ENCODE measurements around the gene TBC1D22A. TPM values are rescaled to one million over a fixed set of nuclear protein-coding genes. Genes with fewer than 3 reads are reported as not detected.
"Not testable (repeated sequence)": the region's sequence is repeated elsewhere in the genome, so short reads cannot be mapped to it uniquely, and the experiment has no call there.

Gene TBC1D22A
- total and polyA plus RNA-seq, 7 experiments from 2014 or later, result 18.6 to 50.1 (median 39.3) TPM

- H3K27ac Mint-ChIP-seq, result peak overlapping the region in 5 of 9 donors; percentile 9 to 95 (median 38)
- H3K4me3 Mint-ChIP-seq, result no peak overlapping the region
- DNase-seq, result no peak
- H3K4me1 Mint-ChIP-seq, result peaks cover 48 to 84% (median 59%) of the 10 kb centered on the region in 7 donors
- Histone ChIP-seq H3K36me3 (ENCODE audit: control insufficient read depth in 2 of 3, insufficient read depth in 3 of 3, low read length in 3 of 3) (no peaks in the 10 kb centered on the region), H3K27me3 (ENCODE audit: control insufficient read depth in 2 of 2, insufficient read depth in 2 of 2, low read length in 2 of 2) (no peaks in the 10 kb centered on the region), H3K4me3 (ENCODE audit: low read length) (no peak overlapping the region), H3K27ac (ENCODE audit: low read depth, low read length) (no peak overlapping the region), H3K9me3 (ENCODE audit: control insufficient read depth in 2 of 3, low read length in 3 of 3) (no peaks in the 10 kb centered on the region), H3K4me1 (ENCODE audit: control insufficient read depth in 2 of 2, insufficient read depth in 2 of 2, low read length in 2 of 2) (peaks cover 20 to 38% of the 10 kb centered on the region in 2 donors)
- intact Hi-C loops (cut with micrococcal nuclease), result no loop called here
- ChIA-PET CTCF (interaction anchor here (0.9 to 1.8 kb wide), 2 partner anchors 21 to 217 kb away, joined by 3 to 6 read pairs; no protein-coding TSS in a partner anchor), POLR2A (interaction anchor here (1.3 kb wide), 1 partner anchor 43 kb away, joined by 3 read pairs; no protein-coding TSS in a partner anchor)
- H3K36me3 Mint-ChIP-seq, result peaks cover 0 to 19% (median 5%) of the 10 kb centered on the region in 5 donors
- no peaks in the 10 kb centered on the region for H3K27me3 Mint-ChIP-seq
- no peak for ATAC-seq
- no peaks in the 10 kb centered on the region for H3K9me3 Mint-ChIP-seq
Measured at GRCh38 chr22:46779651-46780050, 17.2 kb downstream of the TBC1D22A start.

GRCh38 chr22:46780453-46780852, 18.0 kb downstream of the TBC1D22A start:
- Mint-ChIP-seq H3K4me1 (peaks cover 45 to 78% (median 56%) of the 10 kb centered on the region in 7 donors), H3K27me3 (no peaks in the 10 kb centered on the region), H3K9me3 (no peaks in the 10 kb centered on the region), H3K36me3 (peaks cover 0 to 27% (median 5%) of the 10 kb centered on the region in 5 donors), H3K4me3 (no peak overlapping the region), H3K27ac (peak overlapping the region in 4 of 9 donors; percentile 33 to 89 (median 56))
- POLR2A ChIA-PET, result interaction anchor here (0.7 to 1.3 kb wide), 3 partner anchors 10 to 44 kb away, joined by 3 to 4 read pairs (median 3); no protein-coding TSS in a partner anchor
- no peak overlapping the region for H3K4me3 ChIP-seq (ENCODE audit: low read length)
- peaks cover 13 to 30% of the 10 kb centered on the region in 2 donors for H3K4me1 ChIP-seq (ENCODE audit: control insufficient read depth in 2 of 2, insufficient read depth in 2 of 2, low read length in 2 of 2)
- CTCF ChIA-PET, result interaction anchor here (0.9 to 1.8 kb wide), 2 partner anchors 22 to 218 kb away, joined by 3 to 6 read pairs; no protein-coding TSS in a partner anchor
- no peaks in the 10 kb centered on the region for H3K27me3 ChIP-seq (ENCODE audit: control insufficient read depth in 2 of 2, insufficient read depth in 2 of 2, low read length in 2 of 2)
- no peaks in the 10 kb centered on the region for H3K9me3 ChIP-seq (ENCODE audit: control insufficient read depth in 2 of 3, low read length in 3 of 3)
- DNase-seq (no peak), ATAC-seq (no peak)
- intact Hi-C loops (cut with micrococcal nuclease), result no loop called here
- no peaks in the 10 kb centered on the region for H3K36me3 ChIP-seq (ENCODE audit: control insufficient read depth in 2 of 3, insufficient read depth in 3 of 3, low read length in 3 of 3)
- H3K27ac ChIP-seq (ENCODE audit: low read depth, low read length), result no peak overlapping the region

- ATAC-seq (no peak), DNase-seq (no peak)
- H3K36me3 ChIP-seq (ENCODE audit: control insufficient read depth in 2 of 3, insufficient read depth in 3 of 3, low read length in 3 of 3), result no peaks in the 10 kb centered on the region
- intact Hi-C loops (cut with micrococcal nuclease), result no loop called here
- H3K4me3 Mint-ChIP-seq, result no peak overlapping the region
- no peak overlapping the region for H3K27ac ChIP-seq (ENCODE audit: low read depth, low read length)
- no peaks in the 10 kb centered on the region for H3K9me3 ChIP-seq (ENCODE audit: control insufficient read depth in 2 of 3, low read length in 3 of 3)
- no peaks in the 10 kb centered on the region for H3K27me3 ChIP-seq (ENCODE audit: control insufficient read depth in 2 of 2, insufficient read depth in 2 of 2, low read length in 2 of 2)
- ChIA-PET POLR2A (interaction anchor here (1.0 kb wide), 1 partner anchor 10 kb away, joined by 4 read pairs; no protein-coding TSS in a partner anchor), CTCF (interaction anchor here (1.8 kb wide), 1 partner anchor 23 kb away, joined by 6 read pairs; no protein-coding TSS in a partner anchor)
- peaks cover 37 to 78% (median 49%) of the 10 kb centered on the region in 7 donors for H3K4me1 Mint-ChIP-seq
- H3K27me3 Mint-ChIP-seq, result no peaks in the 10 kb centered on the region
- H3K9me3 Mint-ChIP-seq, result no peaks in the 10 kb centered on the region
- peak overlapping the region in 3 of 9 donors; percentile 17 to 89 (median 28) for H3K27ac Mint-ChIP-seq
- H3K4me3 ChIP-seq (ENCODE audit: low read length), result no peak overlapping the region
- H3K4me1 ChIP-seq (ENCODE audit: control insufficient read depth in 2 of 2, insufficient read depth in 2 of 2, low read length in 2 of 2), result peaks cover 5 to 21% of the 10 kb centered on the region in 2 donors
- H3K36me3 Mint-ChIP-seq, result peaks cover 0 to 30% (median 5%) of the 10 kb centered on the region in 5 donors
Measured at GRCh38 chr22:46781291-46781690, 18.8 kb downstream of the TBC1D22A start.

DNA sequence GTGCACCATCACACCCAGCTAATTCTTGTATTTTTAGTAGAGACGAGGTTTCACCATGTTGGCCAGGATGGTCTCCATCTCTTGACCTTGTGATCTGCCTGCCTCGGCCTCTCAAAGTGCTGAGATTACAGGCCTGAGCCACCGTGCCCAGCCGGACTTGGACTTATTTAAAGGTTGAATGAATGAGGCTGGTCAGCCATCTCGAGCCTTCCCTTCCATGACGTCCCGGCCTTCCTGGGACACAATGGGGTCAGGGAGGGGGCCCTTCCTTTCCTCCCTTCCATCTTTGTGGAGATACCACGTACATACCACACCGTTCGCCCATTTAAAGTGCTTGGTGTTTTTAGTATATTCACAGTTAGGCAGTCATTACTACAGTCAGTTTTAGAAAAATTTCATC, 19.8 kb downstream of the TBC1D22A start:
- intact Hi-C loops (cut with micrococcal nuclease); H3K27me3 ChIP-seq (ENCODE audit: control insufficient read depth in 2 of 2, insufficient read depth in 2 of 2, low read length in 2 of 2); H3K4me3 ChIP-seq (ENCODE audit: low read length); H3K9me3 ChIP-seq (ENCODE audit: control insufficient read depth in 2 of 3, low read length in 3 of 3); H3K4me3 Mint-ChIP-seq; ATAC-seq; H3K27ac ChIP-seq (ENCODE audit: low read depth, low read length); H3K9me3 Mint-ChIP-seq; CTCF ChIA-PET; DNase-seq; H3K27me3 Mint-ChIP-seq; H3K36me3 ChIP-seq (ENCODE audit: control insufficient read depth in 2 of 3, insufficient read depth in 3 of 3, low read length in 3 of 3): not testable (repeated sequence)
- POLR2A ChIA-PET, result interaction anchor here (2.1 kb wide), 1 partner anchor 19 kb away, joined by 15 read pairs; the partner anchor contains the start of gene TBC1D22A
- H3K4me1 Mint-ChIP-seq, result peaks cover 34 to 76% (median 40%) of the 10 kb centered on the region in 7 donors
- H3K36me3 Mint-ChIP-seq, result peaks cover 0 to 35% (median 8%) of the 10 kb centered on the region in 5 donors
- peaks cover 2 to 12% of the 10 kb centered on the region in 2 donors for H3K4me1 ChIP-seq (ENCODE audit: control insufficient read depth in 2 of 2, insufficient read depth in 2 of 2, low read length in 2 of 2)
- peak overlapping the region in 6 of 9 donors; percentile 17 to 59 (median 45) for H3K27ac Mint-ChIP-seq

DNA sequence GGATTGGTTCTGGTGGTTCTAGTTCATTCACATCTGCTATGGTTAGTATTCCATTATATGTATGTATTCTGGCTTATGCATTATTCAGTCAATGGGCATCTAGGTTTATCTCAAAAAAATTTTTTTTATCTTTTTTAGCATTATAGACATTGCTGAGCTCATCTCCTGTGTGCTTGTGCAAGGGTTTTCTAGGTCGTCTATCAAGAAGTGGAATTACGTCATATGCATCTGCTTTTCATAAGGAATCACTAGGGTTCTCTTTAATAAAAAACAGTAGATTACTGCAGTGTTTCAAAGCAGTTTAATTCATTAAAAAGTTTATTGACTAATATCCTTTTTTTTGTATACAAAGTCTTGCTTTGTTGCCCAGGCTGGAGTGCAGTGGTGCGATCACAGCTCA, 21.3 kb downstream of the TBC1D22A start:
- intact Hi-C loops (cut with micrococcal nuclease), result no loop called here
- peak overlapping the region in 4 of 9 donors; percentile 25 to 48 (median 30) for H3K27ac Mint-ChIP-seq
- H3K4me3 Mint-ChIP-seq, result no peak overlapping the region

DNA sequence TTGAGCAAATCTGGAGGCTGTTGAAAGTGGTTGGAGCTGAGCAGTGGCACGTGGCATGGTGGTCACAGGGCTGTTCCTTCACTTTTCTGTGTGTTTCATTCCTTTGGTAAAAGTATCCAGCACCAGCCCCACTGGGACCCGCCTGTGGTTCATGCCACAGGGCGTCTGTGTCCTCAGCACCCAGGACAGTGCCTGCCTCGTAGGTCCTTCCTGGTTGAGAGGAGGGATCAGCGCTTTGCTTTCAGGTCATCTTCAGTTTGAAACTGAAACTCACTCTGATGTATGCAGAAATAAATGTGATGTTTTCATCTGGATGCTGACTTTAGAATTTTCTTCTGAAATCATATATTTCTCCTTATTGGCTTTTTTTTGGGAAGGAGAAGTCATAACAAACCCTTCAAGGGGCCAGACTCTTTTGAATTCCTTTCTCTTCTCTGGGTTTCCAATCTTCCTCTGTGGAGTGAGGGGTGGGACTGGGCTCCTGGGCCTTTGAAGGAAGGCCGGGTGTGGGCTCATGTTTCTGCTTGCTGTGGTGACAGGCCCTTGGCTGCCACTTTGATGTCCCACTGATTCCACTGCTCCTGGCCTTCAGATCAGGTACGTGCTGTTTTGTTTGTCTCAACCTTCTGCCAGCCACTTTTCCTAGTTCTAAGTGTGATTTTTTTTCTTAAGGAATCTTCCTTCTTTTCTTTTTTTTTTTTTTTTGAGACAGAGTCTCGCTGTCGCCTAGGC, 26.2 kb downstream of the TBC1D22A start:
- ATAC-seq, result no peak
- Mint-ChIP-seq H3K27ac (peak overlapping the region; percentile 78 to 100 (median 100)), H3K9me3 (peaks cover 0 to 2% (median 0%) of the 10 kb centered on the region in 11 donors), H3K4me3 (peak overlapping the region in 1 of 10 donors; percentile 69), H3K27me3 (no peaks in the 10 kb centered on the region), H3K36me3 (peaks cover 4 to 27% (median 10%) of the 10 kb centered on the region in 5 donors), H3K4me1 (peaks cover 31 to 74% (median 61%) of the 10 kb centered on the region in 7 donors)
- H3K36me3 ChIP-seq (ENCODE audit: control insufficient read depth in 2 of 3, insufficient read depth in 3 of 3, low read length in 3 of 3), result peaks cover 0 to 11% (median 0%) of the 10 kb centered on the region in 3 experiments
- ChIA-PET CTCF (interaction anchor here (0.8 to 2.0 kb wide), 3 partner anchors 10 to 30 kb away, joined by 3 to 6 read pairs (median 3); partner anchors contain the start of gene TBC1D22A), POLR2A (no interaction called here)
- DNase-seq, result no peak
- intact Hi-C loops (cut with micrococcal nuclease), result no loop called here
- no peak overlapping the region for H3K4me3 ChIP-seq (ENCODE audit: low read length)
- peak overlapping the region; percentile 28 for H3K27ac ChIP-seq (ENCODE audit: low read depth, low read length)
- peaks cover 30 to 35% of the 10 kb centered on the region in 2 donors for H3K4me1 ChIP-seq (ENCODE audit: control insufficient read depth in 2 of 2, insufficient read depth in 2 of 2, low read length in 2 of 2)
- H3K9me3 ChIP-seq (ENCODE audit: control insufficient read depth in 2 of 3, low read length in 3 of 3), result no peaks in the 10 kb centered on the region
- no peaks in the 10 kb centered on the region for H3K27me3 ChIP-seq (ENCODE audit: control insufficient read depth in 2 of 2, insufficient read depth in 2 of 2, low read length in 2 of 2)

More for the DNA sequence above, 21.3 kb downstream of the TBC1D22A start:
- CTCF ChIA-PET, result interaction anchor here (1.2 kb wide), 1 partner anchor 15 kb away, joined by 3 read pairs; no protein-coding TSS in a partner anchor
- Histone ChIP-seq H3K27me3 (ENCODE audit: control insufficient read depth in 2 of 2, insufficient read depth in 2 of 2, low read length in 2 of 2) (no peaks in the 10 kb centered on the region), H3K36me3 (ENCODE audit: control insufficient read depth in 2 of 3, insufficient read depth in 3 of 3, low read length in 3 of 3) (no peaks in the 10 kb centered on the region), H3K4me1 (ENCODE audit: control insufficient read depth in 2 of 2, insufficient read depth in 2 of 2, low read length in 2 of 2) (peaks cover 0 to 4% of the 10 kb centered on the region in 2 donors), H3K9me3 (ENCODE audit: control insufficient read depth in 2 of 3, low read length in 3 of 3) (no peaks in the 10 kb centered on the region), H3K4me3 (ENCODE audit: low read length) (no peak overlapping the region), H3K27ac (ENCODE audit: low read depth, low read length) (no peak overlapping the region)
- Mint-ChIP-seq H3K9me3 (peaks cover 0 to 2% (median 0%) of the 10 kb centered on the region in 11 donors), H3K27me3 (no peaks in the 10 kb centered on the region), H3K36me3 (peaks cover 4 to 41% (median 10%) of the 10 kb centered on the region in 5 donors), H3K4me1 (peaks cover 28 to 74% (median 40%) of the 10 kb centered on the region in 7 donors)
- no peak for ATAC-seq
- POLR2A ChIA-PET, result interaction anchor here (2.1 kb wide), 1 partner anchor 21 kb away, joined by 15 read pairs; the partner anchor contains the start of gene TBC1D22A
- no peak for DNase-seq

All from naive thymus-derived CD4-positive, alpha-beta T cell (primary cell).